Loucy (cell line): Measurements from ENCODE around the gene NBEA.

Experiments
- H2AFZ ChIP-seq: fragments of 200-600 bp; sonication (generic); 2 replicates; pipeline ENCODE4 v1.6.0; 2016; ENCODE audit warnings: antibody characterized with exemption, mild to moderate bottlenecking, low read length, moderate library complexity
- H3F3A ChIP-seq: fragments of 200-600 bp; 2 replicates; pipeline ENCODE4 v1.6.0; 2016; ENCODE audit warnings: antibody characterized with exemption, low read depth, mild to moderate bottlenecking
- H3K27me3 ChIP-seq: fragments of 200-600 bp; sonication (generic); 2 replicates; pipeline ENCODE4 v1.6.1; 2014; ENCODE audit warnings: low read length, mild to moderate bottlenecking; ENCODE audit not compliant: insufficient read depth, poor library complexity, severe bottlenecking
- H3K36me3 ChIP-seq: fragments of 200-600 bp; sonication (generic); 2 replicates; pipeline ENCODE4 v1.6.1; 2016; ENCODE audit warnings: low read length; ENCODE audit not compliant: insufficient read depth
- H3K4me1 ChIP-seq: fragments of 200-600 bp; sonication (generic); 2 replicates; pipeline ENCODE4 v1.5.1; 2014; ENCODE audit warnings: low read length, mild to moderate bottlenecking; ENCODE audit not compliant: insufficient read depth, poor library complexity, severe bottlenecking
- H3K4me2 ChIP-seq: fragments of 200-600 bp; sonication (generic); 2 replicates; pipeline ENCODE4 v1.6.0; 2014; ENCODE audit warnings: antibody characterized with exemption, low read length, low read depth, mild to moderate bottlenecking; ENCODE audit not compliant: poor library complexity, severe bottlenecking
- H3K4me3 ChIP-seq: fragments of 200-600 bp; sonication (generic); 2 replicates; pipeline ENCODE4 v1.5.1; 2014; ENCODE audit warnings: low read length, mild to moderate bottlenecking, mixed read lengths; ENCODE audit not compliant: poor library complexity, severe bottlenecking
- H3K79me2 ChIP-seq: fragments of 200-600 bp; sonication (generic); 2 replicates; pipeline ENCODE4 v1.6.1; 2014; ENCODE audit warnings: low read length; ENCODE audit not compliant: insufficient read depth
- H3K9ac ChIP-seq: fragments of 200-600 bp; sonication (generic); 2 replicates; pipeline ENCODE4 v1.6.0; 2014; ENCODE audit warnings: mild to moderate bottlenecking, low read depth, low read length, moderate library complexity; ENCODE audit not compliant: poor library complexity, severe bottlenecking
- H3K9me2 ChIP-seq: fragments of 200-600 bp; sonication (generic); replicated peaks from 2 replicates; pipeline ENCODE4 v1.6.1; 2016; ENCODE audit warnings: low read depth, low read length, mixed read lengths
- H3K9me3 ChIP-seq: fragments of 200-600 bp; sonication (generic); 2 replicates; pipeline ENCODE4 v1.6.1; 2014; ENCODE audit warnings: mild to moderate bottlenecking, antibody characterized with exemption, low read length, low read depth; ENCODE audit not compliant: insufficient read depth
- H4K20me1 ChIP-seq: fragments of 200-600 bp; sonication (generic); 2 replicates; pipeline ENCODE4 v1.6.0; 2014; ENCODE audit warnings: antibody characterized with exemption, low read length, mild to moderate bottlenecking; ENCODE audit not compliant: insufficient read depth, poor library complexity, severe bottlenecking
- EZH2phosphoT487 ChIP-seq: fragments of 200-600 bp; IDR thresholded peaks from 2 replicates; pipeline ENCODE4 v1.6.1; 2018; ENCODE audit warnings: antibody characterized with exemption, mild to moderate bottlenecking, moderate library complexity, borderline replicate concordance
- TF ChIP-seq, protein P1 (sequence below): fragments of 200-600 bp; sonication (generic); conservative IDR thresholded peaks from 2 replicates; pipeline ENCODE4 v1.5.1; 2014; ENCODE audit warnings: mild to moderate bottlenecking, antibody characterized with exemption, low read length

Gene NBEA

DNA sequence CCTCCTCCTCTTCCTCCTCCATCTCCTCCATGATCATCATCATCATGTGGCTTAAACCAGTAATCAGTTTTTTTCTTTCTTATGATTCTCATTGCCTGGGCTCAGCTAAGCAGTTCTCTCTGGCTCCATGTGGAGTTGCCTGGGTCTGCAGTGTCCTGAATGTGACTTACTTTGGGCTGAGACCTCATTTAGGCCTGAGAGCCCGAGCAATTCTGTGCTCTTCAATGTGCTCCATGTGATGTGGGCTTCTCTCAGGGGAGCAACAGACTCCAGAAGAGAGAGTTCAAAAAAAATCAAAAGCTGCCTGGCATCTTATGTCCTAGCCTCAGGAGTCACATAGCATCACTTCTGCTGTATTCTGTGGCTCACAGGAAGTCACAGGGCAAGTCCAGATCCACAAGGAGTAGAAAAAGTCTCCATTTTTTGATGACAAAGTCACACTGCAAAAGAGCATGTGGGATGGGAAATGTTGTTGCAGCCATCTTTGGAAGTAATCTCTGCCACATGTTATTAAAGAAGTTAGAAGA, 405.7 kb downstream of the NBEA start:
- H3F3A ChIP-seq = no peaks in the 10 kb centered on the region
- H2AFZ ChIP-seq = no peak overlapping the region
- H3K4me2 ChIP-seq = no peak overlapping the region
- peaks cover 6% of the 10 kb centered on the region for H3K4me1 ChIP-seq
- H3K9me3 ChIP-seq = no peaks in the 10 kb centered on the region
- no peaks in the 10 kb centered on the region for H3K36me3 ChIP-seq
- no peak overlapping the region for H3K4me3 ChIP-seq
- no peak for TF ChIP-seq EZH2phosphoT487
- TF ChIP-seq, protein P1, sequence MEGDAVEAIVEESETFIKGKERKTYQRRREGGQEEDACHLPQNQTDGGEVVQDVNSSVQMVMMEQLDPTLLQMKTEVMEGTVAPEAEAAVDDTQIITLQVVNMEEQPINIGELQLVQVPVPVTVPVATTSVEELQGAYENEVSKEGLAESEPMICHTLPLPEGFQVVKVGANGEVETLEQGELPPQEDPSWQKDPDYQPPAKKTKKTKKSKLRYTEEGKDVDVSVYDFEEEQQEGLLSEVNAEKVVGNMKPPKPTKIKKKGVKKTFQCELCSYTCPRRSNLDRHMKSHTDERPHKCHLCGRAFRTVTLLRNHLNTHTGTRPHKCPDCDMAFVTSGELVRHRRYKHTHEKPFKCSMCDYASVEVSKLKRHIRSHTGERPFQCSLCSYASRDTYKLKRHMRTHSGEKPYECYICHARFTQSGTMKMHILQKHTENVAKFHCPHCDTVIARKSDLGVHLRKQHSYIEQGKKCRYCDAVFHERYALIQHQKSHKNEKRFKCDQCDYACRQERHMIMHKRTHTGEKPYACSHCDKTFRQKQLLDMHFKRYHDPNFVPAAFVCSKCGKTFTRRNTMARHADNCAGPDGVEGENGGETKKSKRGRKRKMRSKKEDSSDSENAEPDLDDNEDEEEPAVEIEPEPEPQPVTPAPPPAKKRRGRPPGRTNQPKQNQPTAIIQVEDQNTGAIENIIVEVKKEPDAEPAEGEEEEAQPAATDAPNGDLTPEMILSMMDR = no peak
- no peak overlapping the region for H3K9ac ChIP-seq
- no peaks in the 10 kb centered on the region for H4K20me1 ChIP-seq
- no peaks in the 10 kb centered on the region for H3K9me2 ChIP-seq
- H3K79me2 ChIP-seq = no peaks in the 10 kb centered on the region
- no peaks in the 10 kb centered on the region for H3K27me3 ChIP-seq

- Histone ChIP-seq H3K9me3 (no peaks in the 10 kb centered on the region), H3K79me2 (no peaks in the 10 kb centered on the region), H3K9me2 (no peaks in the 10 kb centered on the region), H3K9ac (no peak overlapping the region), H3K4me2 (no peak overlapping the region), H3F3A (no peaks in the 10 kb centered on the region), H3K4me1 (peaks cover 6% of the 10 kb centered on the region), H3K27me3 (no peaks in the 10 kb centered on the region), H2AFZ (no peak overlapping the region), H3K4me3 (no peak overlapping the region), H3K36me3 (no peaks in the 10 kb centered on the region), H4K20me1 (no peaks in the 10 kb centered on the region)
- no peak for TF ChIP-seq EZH2phosphoT487
- TF ChIP-seq, protein P1 = no peak
These were observed 407.0 kb downstream of the NBEA start for GRCh38 chr13:35349052-35349451.

GRCh38 chr13:35349673-35350278, 407.7 kb downstream of the NBEA start:
- no peaks in the 10 kb centered on the region for H3K79me2 ChIP-seq
- H3K4me3 ChIP-seq = no peak overlapping the region
- H3K9me3 ChIP-seq = no peaks in the 10 kb centered on the region
- H4K20me1 ChIP-seq = no peaks in the 10 kb centered on the region
- H3F3A ChIP-seq = no peaks in the 10 kb centered on the region
- no peak overlapping the region for H3K9ac ChIP-seq
- no peaks in the 10 kb centered on the region for H3K9me2 ChIP-seq
- no peak overlapping the region for H3K4me2 ChIP-seq
- H3K27me3 ChIP-seq = no peaks in the 10 kb centered on the region
- TF ChIP-seq, protein P1 = no peak
- TF ChIP-seq EZH2phosphoT487 = no peak
- no peaks in the 10 kb centered on the region for H3K36me3 ChIP-seq
- no peak overlapping the region for H2AFZ ChIP-seq
- H3K4me1 ChIP-seq = peaks cover 4% of the 10 kb centered on the region
